Left lung (tissue), 10 donors: ENCODE results near the gene HK1. TPM values are rescaled to one million over a fixed set of nuclear protein-coding genes. Genes with fewer than 3 reads are reported as not detected.

Experiments used
- ATAC-seq: fragments of 200-7000 bp; cut with Tn5 transposase; one replicate; pipeline ENCODE4 v1.9.1; 2020; ENCODE audit warnings: moderate library complexity
- DNase-seq, 4 donors: peaks; one replicate each; pipeline ENCODE4 v3.0.0-alpha.2; 2013 to 2020
- H3K27ac ChIP-seq, 2 donors: fragments of 200-600 bp; sonication (generic) in 1 of 2; one replicate each; pipeline versions ENCODE4 v1.5.0 to v1.8.0; 2020 to 2021
- H3K27me3 ChIP-seq, 2 donors: fragments of 200-600 bp; sonication (generic) in 1 of 2; one replicate each; pipeline versions ENCODE4 v1.5.0 to v1.8.0; 2020 to 2021
- H3K36me3 ChIP-seq, 2 donors: fragments of 200-600 bp; sonication (generic) in 1 of 2; one replicate each; pipeline versions ENCODE4 v1.5.0 to v1.8.0; 2020 to 2021
- H3K4me1 ChIP-seq, 2 donors: fragments of 200-600 bp; one replicate each; pipeline ENCODE4 v1.8.0; 2021
- H3K4me3 ChIP-seq, 2 donors: fragments of 200-600 bp; sonication (generic) in 1 of 2; one replicate each; pipeline versions ENCODE4 v1.5.0 to v1.8.0; 2020 to 2021; ENCODE audit warnings: mild to moderate bottlenecking in 1 of 2
- H3K9me3 ChIP-seq, 2 donors: fragments of 200-600 bp; sonication (generic) in 1 of 2; one replicate each; pipeline versions ENCODE4 v1.5.0 to v1.8.0; 2020 to 2021
- CTCF ChIP-seq, 2 donors: fragments of 200-600 bp; sonication (generic) in 1 of 2; IDR thresholded peaks; one replicate each; pipeline versions ENCODE4 v1.5.0 to v1.8.0; 2021; ENCODE audit warnings: antibody characterized with exemption in 2 of 2
- intact Hi-C, 2 donors: fragments of 100-400 bp; cut with DNase I; formaldehyde crosslinking; loops; one replicate each; pipeline versions ENCODE4 v1.11.2 to v1.14.2; 2022
- polyA plus RNA-seq, 6 donors: library from polyadenylated mRNA; unstranded; fragments of 120-200 nt; gene quantifications; one replicate each; pipeline ENCODE4 v1.2.1, GENCODE V29; 2013; ENCODE audit not compliant: insufficient read length in 6 of 6
- total RNA-seq, 2 donors: library from RNA; stranded (reverse); fragmentation: NEBNext Ultra II Directional; extraction: Animal tissue kit (Norgen Biotek cat#: 25700); gene quantifications; one replicate each; pipeline ENCODE4 v1.2.1, GENCODE V29; 2021
- donor health status: DM: no; HTN: yes; CAD: no.
- donor health status: DM: no; HTN: no; CAD: no.

HK1 gene
- total and polyA plus RNA-seq, 8 donors = 51.5 to 126 (median 57.8) TPM

GRCh38 chr10:69345890-69346474 lies 67.7 kb downstream of the HK1 start:
- peak overlapping the region; percentile 3 to 67 for H3K27ac ChIP-seq
- no peak overlapping the region for H3K4me3 ChIP-seq
- no peaks in the 10 kb centered on the region for H3K27me3 ChIP-seq
- ATAC-seq (no peak), DNase-seq (no peak)
- peaks cover 0 to 41% of the 10 kb centered on the region in 2 donors for H3K36me3 ChIP-seq
- no peaks in the 10 kb centered on the region for H3K9me3 ChIP-seq
- peaks cover 21 to 63% of the 10 kb centered on the region in 2 donors for H3K4me1 ChIP-seq
- no peak for TF ChIP-seq CTCF (IDR thresholded peaks at IDR 0.05)
- intact Hi-C loops = no loop called here

- Histone ChIP-seq H3K36me3 (peaks cover 0 to 41% of the 10 kb centered on the region in 2 donors), H3K27ac (peak overlapping the region in 1 of 2 donors; percentile 67), H3K4me3 (no peak overlapping the region), H3K27me3 (no peaks in the 10 kb centered on the region), H3K9me3 (no peaks in the 10 kb centered on the region), H3K4me1 (peaks cover 21 to 63% of the 10 kb centered on the region in 2 donors)
- no peak for ATAC-seq
- intact Hi-C loops = no loop called here
- no peak for TF ChIP-seq CTCF (IDR thresholded peaks at IDR 0.05)
- DNase-seq = no peak
Observed at GRCh38 chr10:69346776-69347175, 68.5 kb downstream of the HK1 start.

GRCh38 chr10:69348816-69349541 lies 70.7 kb downstream of the HK1 start:
- ATAC-seq = peak; percentile 29
- peak overlapping the region; percentile 65 to 72 for H3K27ac ChIP-seq
- no peak for TF ChIP-seq CTCF (IDR thresholded peaks at IDR 0.05)

GRCh38 chr10:69349542-69349888 lies 71.2 kb downstream of the HK1 start:
- H3K27me3 ChIP-seq = no peaks in the 10 kb centered on the region
- ATAC-seq (no peak), DNase-seq (no peak)
- no peak for TF ChIP-seq CTCF (IDR thresholded peaks at IDR 0.05)
- peaks cover 21 to 73% of the 10 kb centered on the region in 2 donors for H3K4me1 ChIP-seq
- H3K4me3 ChIP-seq = no peak overlapping the region
- H3K36me3 ChIP-seq = peaks cover 0 to 28% of the 10 kb centered on the region in 2 donors
- peak overlapping the region in 1 of 2 donors; percentile 72 for H3K27ac ChIP-seq
- H3K9me3 ChIP-seq = no peaks in the 10 kb centered on the region
- intact Hi-C loops = no loop called here

More at GRCh38 chr10:69348816-69349541, 70.7 kb downstream of the HK1 start:
- H3K4me1 ChIP-seq = peaks cover 21 to 73% of the 10 kb centered on the region in 2 donors
- DNase-seq = no peak
- H3K36me3 ChIP-seq = peaks cover 0 to 33% of the 10 kb centered on the region in 2 donors
- no peaks in the 10 kb centered on the region for H3K27me3 ChIP-seq
- intact Hi-C loops = no loop called here
- H3K9me3 ChIP-seq = no peaks in the 10 kb centered on the region
- H3K4me3 ChIP-seq = no peak overlapping the region

GRCh38 chr10:69351589-69351988 lies 73.3 kb downstream of the HK1 start:
- Histone ChIP-seq H3K36me3 (peaks cover 0 to 10% of the 10 kb centered on the region in 2 donors), H3K27me3 (no peaks in the 10 kb centered on the region), H3K4me1 (peaks cover 7 to 69% of the 10 kb centered on the region in 2 donors), H3K4me3 (no peak overlapping the region), H3K27ac (no peak overlapping the region), H3K9me3 (no peaks in the 10 kb centered on the region)
- DNase-seq = no peak
- TF ChIP-seq CTCF (IDR thresholded peaks at IDR 0.05) = no peak
- ATAC-seq = no peak
- intact Hi-C loops = no loop called here
